Testis (tissue), 5 donors: ENCODE results near the gene CCDC97. TPM values are rescaled to one million over a fixed set of nuclear protein-coding genes. Genes with fewer than 3 reads are reported as not detected.
A peak's percentile ranks its signal among the peaks of the same experiment; 100 is the strongest.

Source experiments
- DNase-seq: peaks from one replicate; pipeline ENCODE4 v3.0.0-alpha.2; 2019
- H3K27ac ChIP-seq, 2 donors: fragments of 200-600 bp; sonication (generic); one replicate each; pipeline ENCODE4 v1.5.1; 2019
- H3K27me3 ChIP-seq: fragments of 200-600 bp; sonication (generic); one replicate; pipeline ENCODE4 v1.5.1; 2019
- H3K36me3 ChIP-seq: fragments of 200-600 bp; sonication (generic); one replicate; pipeline ENCODE4 v1.5.1; 2017; ENCODE audit warnings: low read depth; ENCODE audit errors: missing control alignments
- H3K4me1 ChIP-seq: fragments of 200-600 bp; sonication (generic); one replicate; pipeline ENCODE4 v1.5.1; 2019
- H3K4me3 ChIP-seq, 2 donors: fragments of 200-600 bp; sonication (generic); one replicate each; pipeline ENCODE4 v1.5.1; 2017 to 2019
- H3K9me3 ChIP-seq: fragments of 200-600 bp; sonication (generic); one replicate; pipeline ENCODE4 v1.5.1; 2017
- CTCF ChIP-seq, 3 experiments: fragments of 450-650 bp in 2 of 3; fragments of 200-600 bp in 1 of 3; sonication (generic) in 1 of 3; IDR thresholded peaks; one replicate each; pipeline ENCODE4 v1.5.1; 2016 to 2019; ENCODE audit warnings: antibody characterized with exemption in 3 of 3, mild to moderate bottlenecking in 2 of 3, moderate library complexity in 1 of 3
- POLR2A ChIP-seq: fragments of 450-650 bp; IDR thresholded peaks from one replicate; pipeline ENCODE4 v1.6.1; 2017; ENCODE audit warnings: antibody characterized with exemption, mild to moderate bottlenecking, moderate library complexity
- WGBS, 2 donors: methylation state at CpG; one replicate each; pipeline ENCODE4 v1.1.5; 2018; 5-methylcytosine and 5-hydroxymethylcytosine counted together
- intact Hi-C: fragments of 100-400 bp; cut with DNase I; formaldehyde crosslinking; loops from one replicate; pipeline ENCODE4 v1.15.1; 2023; ENCODE audit warnings: low total_unique reads
- long read RNA-seq, 2 donors: transcript quantifications; one replicate each; lab custom pipeline, GENCODE V29; 2026
- polyA plus RNA-seq: library from polyadenylated mRNA; stranded (reverse); fragments of 350-450 nt; fragmentation: Illumina TruSeq; extraction: RNeasy Lipid Tissue Mini Kit (QIAGEN cat#74804); gene quantifications from one replicate; pipeline ENCODE4 v1.2.3, GENCODE V29; 2014; ENCODE audit warnings: low read depth, low replicate concordance; ENCODE audit not compliant: insufficient read depth
- total RNA-seq, 2 donors: library from RNA; depleted of rRNA; stranded (reverse); fragments of >200 nt; gene quantifications; one replicate each; pipeline ENCODE4 v1.2.3, GENCODE V29; 2016

Gene CCDC97
- 10 to 100 TPM; 36.2 to 40.2 TPM for total RNA-seq
- 57.8 TPM for polyA plus RNA-seq
- long read RNA-seq, donor 1, transcript CCDC97-201 (5 exons, 3,322 nt) = major isoform, 11 of 11 reads
- long read RNA-seq, donor 1, partial matches to known transcripts = 0 of 11 reads
- long read RNA-seq, donor 1, other reads (novel, unspliced or antisense) = 0 of 11 reads
- long read RNA-seq, donor 2, transcript CCDC97-201 (5 exons, 3,322 nt) = major isoform, 5 of 5 reads
- long read RNA-seq, donor 2, partial matches to known transcripts = 0 of 5 reads
- long read RNA-seq, donor 2, other reads (novel, unspliced or antisense) = 0 of 5 reads

GRCh38 chr19:41310033-41310831 is at the start of gene CCDC97:
Gene CCDC97, plus strand, starts transcription at chr19:41310172. Its CDS starts 139 bp downstream, at chr19:41310311.
- intact Hi-C loops = no loop called here
- Histone ChIP-seq H3K27me3 (no peaks in the 10 kb centered on the region), H3K27ac (peak within 1 kb of the TSS; percentile 93 to 97), H3K4me3 (peak within 1 kb of the TSS; percentile 76 to 77), H3K36me3 (no peaks in the 10 kb centered on the region), H3K9me3 (no peaks in the 10 kb centered on the region), H3K4me1 (peaks cover 20% of the 10 kb centered on the region)
- peak; percentile 89 for DNase-seq
- 0% methylated on average over 37 to 47 of the region's 47 CpGs for WGBS, 2 donors
- TF ChIP-seq POLR2A (no peak), CTCF (IDR thresholded peaks at IDR 0.05) (no peak)

- Histone ChIP-seq H3K9me3 (no peaks in the 10 kb centered on the region), H3K4me1 (peaks cover 10% of the 10 kb centered on the region), H3K4me3 (peak overlapping the region; percentile 66 to 69), H3K27ac (peak overlapping the region; percentile 87 to 95), H3K27me3 (no peaks in the 10 kb centered on the region), H3K36me3 (no peaks in the 10 kb centered on the region)
- intact Hi-C loops = loop anchor here (5.0 kb wide), 1 partner anchor 54 kb away; no protein-coding TSS in a partner anchor
- 58% methylated on average over 10 of the region's 10 CpGs for WGBS, 2 donors
- DNase-seq = peak; percentile 27
- TF ChIP-seq POLR2A = no peak
- no peak for TF ChIP-seq CTCF (IDR thresholded peaks at IDR 0.05)
Measured at GRCh38 chr19:41261474-41262190, 48.3 kb upstream of the CCDC97 start.

GRCh38 chr19:41263042-41263849 is 46.7 kb upstream of the CCDC97 start:
- H3K27me3 ChIP-seq = no peaks in the 10 kb centered on the region
- TF ChIP-seq CTCF (IDR thresholded peaks at IDR 0.05) (peak in 1 of 3 experiments; percentile 3), POLR2A (peak; percentile 92)
- peak overlapping the region; percentile 87 to 95 for H3K27ac ChIP-seq
- H3K9me3 ChIP-seq = no peaks in the 10 kb centered on the region
- peak overlapping the region; percentile 66 to 69 for H3K4me3 ChIP-seq
- intact Hi-C loops = loop anchor here (5.0 kb wide), 1 partner anchor 56 kb away; no protein-coding TSS in a partner anchor
- H3K4me1 ChIP-seq = peaks cover 21% of the 10 kb centered on the region
- DNase-seq = peak; percentile 79
- WGBS, 2 donors = 0% methylated on average over 45 to 46 of the region's 46 CpGs
- H3K36me3 ChIP-seq = no peaks in the 10 kb centered on the region

GRCh38 chr19:41263850-41264580 is 46.0 kb upstream of the CCDC97 start, which contains the start of gene HNRNPUL1:
Gene HNRNPUL1, plus strand, starts transcription at chr19:41264372. Its CDS starts 132 bp downstream, at chr19:41264504.
- no peak for TF ChIP-seq POLR2A
- TF ChIP-seq CTCF (IDR thresholded peaks at IDR 0.05) = peak in 1 of 3 experiments; percentile 24
- H3K4me1 ChIP-seq = peaks cover 21% of the 10 kb centered on the region
- H3K27me3 ChIP-seq = no peaks in the 10 kb centered on the region
- peak; percentile 99 for DNase-seq
- intact Hi-C loops = loop anchor here (5.0 kb wide), 1 partner anchor 57 kb away; no protein-coding TSS in a partner anchor
- H3K36me3 ChIP-seq = no peaks in the 10 kb centered on the region
- H3K27ac ChIP-seq = peak within 1 kb of the TSS; percentile 98 to 100
- H3K9me3 ChIP-seq = no peaks in the 10 kb centered on the region
- 0% methylated on average over 36 to 44 of the region's 55 CpGs for WGBS, 2 donors
- H3K4me3 ChIP-seq = peak within 1 kb of the TSS; percentile 87 to 100
